B cell (primary cell): ENCODE results near the gene TAF5L.

ENCODE experiments used
- CTCF ChIP-seq: fragments of 200-600 bp; IDR thresholded peaks from one replicate; pipeline ENCODE4 v1.8.0; 2022; ENCODE audit warnings: antibody characterized with exemption, mild to moderate bottlenecking
- EZH2 ChIP-seq: IDR thresholded peaks from 2 replicates; pipeline ENCODE4 v1.6.1; 2012; ENCODE audit warnings: borderline replicate concordance, low read depth, mild to moderate bottlenecking, moderate library complexity, low read length; ENCODE audit not compliant: insufficient read depth, poor library complexity, severe bottlenecking

DNA sequence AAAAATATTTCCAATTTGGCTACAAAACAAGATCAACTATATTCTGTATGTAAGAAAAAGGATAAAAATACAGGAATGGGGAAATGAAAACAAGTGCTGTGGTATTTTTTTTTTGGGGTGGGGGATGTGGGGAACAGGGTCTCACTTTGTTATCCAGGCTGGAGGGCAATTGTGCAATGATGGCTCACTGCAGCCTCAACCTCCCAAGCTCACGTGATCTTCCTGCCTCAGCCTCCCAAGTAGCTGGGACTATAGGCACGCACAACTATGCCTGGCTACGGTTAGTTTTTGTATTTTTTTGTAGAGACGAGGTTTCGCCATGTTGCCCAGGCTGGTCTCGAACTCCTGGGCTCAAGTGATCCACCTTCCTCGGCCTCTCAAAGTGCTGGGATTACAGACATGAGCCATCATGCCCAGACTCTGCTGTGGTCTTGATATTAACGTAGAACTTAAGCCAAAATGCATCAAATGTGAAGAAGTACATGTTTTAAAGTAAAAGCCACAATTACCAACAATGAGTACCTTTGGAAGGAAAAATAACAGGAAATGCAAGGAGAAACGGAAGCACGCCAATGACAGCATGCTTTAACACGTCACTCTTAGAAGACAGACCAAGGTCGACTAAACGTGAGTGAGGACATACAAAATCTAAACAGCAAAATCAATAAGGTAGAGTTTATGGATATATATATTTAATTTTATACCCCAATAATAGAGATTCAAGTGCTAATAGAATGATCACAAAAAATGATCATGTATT, 58.6 kb downstream of the TAF5L start:
- TF ChIP-seq CTCF = no peak
- TF ChIP-seq EZH2 = no peak
